Measurements from ENCODE around the gene AKIRIN1.
"Not testable (repeated sequence)": the region's sequence is repeated elsewhere in the genome, so short reads cannot be mapped to it uniquely, and the experiment has no call there.

AKIRIN1 gene

DNA sequence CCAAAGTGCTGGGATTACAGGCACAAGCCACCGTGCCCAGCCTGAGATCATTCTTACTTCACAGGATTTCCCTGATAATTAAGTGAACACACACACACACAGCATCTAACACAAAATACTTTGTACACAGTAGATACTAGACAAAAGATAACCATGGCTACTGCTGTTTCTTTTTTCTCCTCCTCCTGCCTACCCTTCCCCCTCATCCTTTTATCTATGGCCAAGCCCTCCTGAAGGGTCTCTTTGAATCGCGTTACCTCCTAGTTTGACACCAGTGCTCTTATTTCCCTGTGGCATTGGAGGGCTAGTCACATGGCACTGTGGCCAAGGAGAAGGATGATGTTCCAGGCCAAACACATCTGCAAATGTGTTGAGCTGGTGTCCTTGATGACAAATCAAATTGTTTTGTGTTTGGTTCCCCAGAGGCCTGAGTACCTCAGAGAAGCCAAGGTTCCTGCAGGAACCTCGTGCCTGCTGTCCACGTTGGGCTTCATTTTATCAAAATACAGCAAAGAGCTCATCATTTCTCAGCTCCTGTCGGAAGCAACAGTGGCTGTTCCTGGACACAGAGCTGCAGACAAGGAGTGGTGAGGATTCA is 55.6 kb downstream of the AKIRIN1 start:
- no peak for DNase-seq

DNA sequence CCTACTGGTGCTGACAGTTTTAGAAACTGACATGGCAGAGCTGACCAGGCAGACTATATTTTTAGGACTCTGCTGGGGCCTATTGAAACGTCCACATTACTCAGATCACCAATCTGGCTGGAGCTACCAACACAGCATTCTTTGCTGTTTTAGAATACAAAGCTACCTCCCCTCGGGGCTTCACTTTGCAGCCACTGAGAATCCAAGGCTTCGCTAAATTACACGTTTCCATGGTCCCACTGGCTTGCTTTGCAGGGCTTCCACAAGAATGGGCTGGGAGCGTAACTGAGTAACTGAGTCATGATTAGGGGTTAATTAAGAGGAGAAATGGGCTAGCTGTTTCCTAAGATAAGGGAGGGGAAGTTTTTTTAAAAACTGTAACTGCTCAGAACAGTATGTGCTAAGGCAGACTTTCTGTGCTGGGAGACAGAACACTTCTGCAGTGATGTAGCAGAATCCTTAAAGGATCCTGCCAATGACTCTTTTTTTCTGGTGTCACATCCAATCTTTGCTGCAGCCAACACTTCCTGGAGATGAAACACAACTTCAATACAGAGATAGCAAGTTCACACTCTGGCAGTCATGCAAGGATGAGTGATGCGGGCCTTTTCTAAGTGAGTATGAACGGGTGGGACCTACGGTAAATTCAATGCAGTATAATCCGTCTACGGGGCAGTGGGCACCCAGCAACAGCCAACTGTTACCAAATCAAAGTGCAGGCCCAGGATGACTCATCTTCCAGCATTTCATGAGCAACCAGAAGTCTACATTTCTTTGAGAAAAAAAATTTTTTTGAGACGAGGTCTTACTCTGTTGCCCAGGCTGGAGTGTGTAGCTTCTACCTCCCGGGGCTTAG is 56.5 kb downstream of the AKIRIN1 start:
- no peak for DNase-seq

DNA sequence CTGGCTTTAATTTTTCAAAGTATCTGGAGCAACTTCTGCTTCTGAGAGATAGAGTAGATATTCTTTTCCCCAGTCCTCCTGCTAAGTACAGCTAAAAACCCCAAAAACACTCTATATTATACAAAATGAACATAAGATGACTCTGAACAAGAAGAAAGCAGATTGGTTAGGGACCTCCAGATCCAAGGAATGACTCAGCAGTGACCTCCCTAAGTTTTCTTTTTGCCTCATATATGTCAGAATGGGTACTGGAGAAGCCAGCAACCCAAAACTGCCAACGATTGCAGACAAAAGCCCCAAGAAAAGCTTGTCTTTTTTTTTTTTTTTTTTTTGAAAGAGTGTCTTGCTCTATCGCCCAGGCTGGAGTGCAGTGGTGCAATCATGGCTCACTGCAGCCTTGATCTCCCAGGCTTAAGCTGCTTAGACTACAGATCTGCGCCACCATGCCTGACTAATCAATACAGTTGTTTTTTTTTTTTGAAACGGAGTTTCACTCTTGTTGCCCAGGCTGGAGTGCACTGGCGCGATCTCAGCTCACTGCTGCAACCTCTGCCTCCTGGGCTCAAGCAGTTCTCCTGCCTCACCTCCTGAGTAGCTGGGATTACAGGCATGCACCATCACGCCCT is 57.8 kb downstream of the AKIRIN1 start:
- DNase-seq: no peak

DNA sequence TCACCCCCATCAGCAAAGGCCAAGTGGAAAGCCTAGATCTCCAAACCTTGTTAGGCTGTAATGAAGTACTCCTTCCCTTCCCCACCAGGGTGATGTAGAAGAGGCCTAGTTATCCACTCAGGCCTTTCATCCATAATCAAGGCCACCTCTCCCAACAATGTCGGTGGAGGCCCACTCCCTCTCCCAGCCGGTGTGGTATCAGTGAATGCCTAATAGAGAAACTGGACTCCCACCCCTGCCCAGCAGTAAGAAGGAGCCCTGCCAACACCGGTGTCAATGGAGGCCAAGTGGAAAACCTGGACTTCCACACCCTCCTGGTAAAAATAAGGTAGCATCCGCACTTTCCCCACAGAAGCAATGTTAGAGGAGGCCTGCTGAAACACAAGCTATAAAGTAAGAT is 58.9 kb downstream of the AKIRIN1 start:
- no peak for DNase-seq

DNA sequence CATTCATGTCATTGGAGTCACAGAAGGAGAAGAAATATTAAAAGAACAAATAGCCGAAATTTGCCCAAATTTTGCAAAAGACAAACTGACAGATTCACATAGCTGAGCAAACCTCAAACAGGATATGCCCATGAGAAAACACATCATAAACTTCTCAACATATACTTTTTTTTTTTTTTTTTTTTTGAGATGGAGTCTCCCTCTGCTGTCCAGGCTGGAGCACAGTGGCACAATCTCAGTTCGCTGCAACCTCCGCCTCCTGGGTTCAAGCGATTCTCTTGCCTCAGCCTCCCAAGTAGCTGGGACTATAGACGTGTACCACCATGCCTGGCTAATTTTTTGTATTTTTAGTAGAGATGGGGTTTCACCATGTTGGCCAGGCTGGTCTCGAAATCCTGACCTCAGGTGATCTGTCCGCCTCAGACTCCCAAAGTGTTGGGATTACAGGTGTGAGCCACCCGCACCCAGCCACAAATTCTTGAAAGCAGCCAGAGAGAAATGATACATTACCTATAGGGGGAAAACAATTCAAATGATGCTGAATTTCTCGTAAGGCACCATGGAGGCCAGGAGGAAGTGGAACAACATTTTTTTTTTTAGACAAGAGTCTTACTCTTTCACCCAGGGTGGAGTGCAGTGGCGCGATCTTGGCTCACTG is 60.2 kb downstream of the AKIRIN1 start:
- DNase-seq: not testable (repeated sequence)

- DNase-seq: no peak
Measured at GRCh38 chr1:39051956-39052355, 60.9 kb downstream of the AKIRIN1 start.

DNA sequence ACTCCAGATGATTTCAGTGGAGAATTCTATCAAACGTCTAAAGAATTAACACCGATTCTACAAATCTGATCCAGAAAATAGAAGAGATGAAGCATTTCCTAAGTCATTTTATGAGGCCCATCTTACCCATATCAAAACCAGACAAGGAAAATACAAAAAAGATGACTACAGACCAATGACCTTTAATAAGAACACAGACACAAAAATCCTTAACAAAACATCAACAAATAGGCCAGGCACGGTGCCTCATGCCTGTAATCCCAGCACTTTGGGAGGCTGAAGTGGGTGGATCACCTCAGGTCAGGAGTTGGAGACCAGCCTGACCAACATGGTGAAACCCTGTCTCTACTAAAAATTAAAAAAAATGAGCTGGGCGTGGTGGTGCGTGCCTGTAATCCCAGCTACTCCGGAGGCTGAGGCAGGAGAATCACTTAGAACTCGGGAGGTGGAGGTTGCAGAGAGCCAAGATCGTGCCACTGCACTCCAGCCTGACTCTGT is 64.2 kb downstream of the AKIRIN1 start:
- not testable (repeated sequence) for DNase-seq

Data from NCI-H2107 (cell line).